Activated CD8-positive, alpha-beta T cell treated with anti-CD3 and anti-CD28 coated beads for 36 hours (primary cell): ENCODE results near the gene PLXNB3. TPM values are rescaled to one million over a fixed set of nuclear protein-coding genes. Genes with fewer than 3 reads are reported as not detected.
A peak's percentile ranks its signal among the peaks of the same experiment; 100 is the strongest.

ENCODE experiments used
- ATAC-seq: fragments of 200-7000 bp; cut with Tn5 transposase; one replicate; pipeline ENCODE4 v1.10.0; 2021; ENCODE audit warnings: mild to moderate bottlenecking, moderate library complexity
- CTCF ChIA-PET: fragments of 350-600 bp; sonication (Branson Sonifier 250); formaldehyde crosslinking; loops from one replicate; lab custom pipeline; 2021; ENCODE audit warnings: antibody characterized with exemption; lab: Charles Lee
- POLR2A ChIA-PET: fragments of 350-600 bp; sonication (Branson Sonifier 250); formaldehyde crosslinking; loops from one replicate; lab custom pipeline; 2021; ENCODE audit warnings: antibody characterized with exemption; lab: Charles Lee
- DNase-seq: peaks from one replicate; pipeline ENCODE4 v3.0.0-alpha.2; 2020
- H3K27ac Mint-ChIP-seq: one replicate; pipeline ENCODE4 v1.8.0; 2021; ENCODE audit warnings: mild to moderate bottlenecking, mixed read lengths
- H3K27me3 Mint-ChIP-seq: one replicate; pipeline ENCODE4 v1.8.0; 2021; ENCODE audit warnings: mixed read lengths
- H3K36me3 Mint-ChIP-seq: one replicate; pipeline ENCODE4 v1.8.0; 2021; ENCODE audit warnings: low read depth, mixed read lengths
- H3K4me1 Mint-ChIP-seq: one replicate; pipeline ENCODE4 v1.8.0; 2021; ENCODE audit warnings: low read depth, mixed read lengths
- H3K4me3 Mint-ChIP-seq: one replicate; pipeline ENCODE4 v1.8.0; 2021; ENCODE audit warnings: mild to moderate bottlenecking, moderate library complexity, mixed read lengths
- H3K9me3 Mint-ChIP-seq: one replicate; pipeline ENCODE4 v1.8.0; 2021; ENCODE audit warnings: mixed read lengths
- CTCF ChIP-seq: fragments of 200-600 bp; IDR thresholded peaks from one replicate; pipeline ENCODE4 v1.8.0; 2022; ENCODE audit warnings: antibody characterized with exemption, mild to moderate bottlenecking
- intact Hi-C: fragments of 100-400 bp; cut with micrococcal nuclease; formaldehyde crosslinking; loops from one replicate; pipeline ENCODE4 v1.10.0; 2022
- total RNA-seq, 2 experiments: library from RNA; stranded (reverse); gene quantifications; one replicate each; pipeline ENCODE4 v1.2.3, GENCODE V29; 2021

The PLXNB3 gene
- total RNA-seq, 2 experiments from 2014 or later, result 7.7 to 8.2 TPM

- intact Hi-C loops, result loop anchor here (10.0 kb wide), 1 partner anchor 159 kb away; the partner anchor contains the start of gene ARHGAP4
- H3K9me3 Mint-ChIP-seq, result no peaks in the 10 kb centered on the region
- CTCF ChIA-PET, result interaction anchor here (1.0 to 1.8 kb wide), 4 partner anchors 26 to 185 kb away, joined by 4 read pairs; no protein-coding TSS in a partner anchor
Measured at GRCh38 chrX:153765138-153766079, 1.4 kb downstream of the PLXNB3 start.

GRCh38 chrX:153766098-153766817 is 2.2 kb downstream of the PLXNB3 start:
- peak; percentile 79 for DNase-seq
- POLR2A ChIA-PET, result no interaction called here

More at GRCh38 chrX:153765138-153766079, 1.4 kb downstream of the PLXNB3 start:
- H3K27me3 Mint-ChIP-seq, result no peaks in the 10 kb centered on the region
- H3K36me3 Mint-ChIP-seq, result no peaks in the 10 kb centered on the region
- no peak for ATAC-seq
- no peak for DNase-seq
- POLR2A ChIA-PET, result no interaction called here
- peak overlapping the region; percentile 67 for H3K4me3 Mint-ChIP-seq
- peaks cover 16% of the 10 kb centered on the region for H3K4me1 Mint-ChIP-seq
- TF ChIP-seq CTCF, result no peak
- no peak overlapping the region for H3K27ac Mint-ChIP-seq

GRCh38 chrX:153766871-153767673 is 3.0 kb downstream of the PLXNB3 start:
- no peak for TF ChIP-seq CTCF
- H3K9me3 Mint-ChIP-seq, result no peaks in the 10 kb centered on the region
- intact Hi-C loops, result loop anchor here (10.0 kb wide), 1 partner anchor 158 kb away; the partner anchor contains the start of gene ARHGAP4

More at GRCh38 chrX:153766098-153766817, 2.2 kb downstream of the PLXNB3 start:
- ATAC-seq, result peak; percentile 85
- Mint-ChIP-seq H3K36me3 (no peaks in the 10 kb centered on the region), H3K27me3 (no peaks in the 10 kb centered on the region), H3K9me3 (no peaks in the 10 kb centered on the region), H3K4me3 (peak overlapping the region; percentile 67), H3K4me1 (peaks cover 16% of the 10 kb centered on the region), H3K27ac (peak overlapping the region; percentile 88)
- intact Hi-C loops, result loop anchor here (10.0 kb wide), 1 partner anchor 159 kb away; the partner anchor contains the start of gene ARHGAP4
- CTCF ChIA-PET, result interaction anchor here (0.8 to 1.8 kb wide), 3 partner anchors 156 to 184 kb away, joined by 3 to 4 read pairs (median 4); no protein-coding TSS in a partner anchor
- no peak for TF ChIP-seq CTCF

GRCh38 chrX:153767674-153768055 is 3.6 kb downstream of the PLXNB3 start:
- TF ChIP-seq CTCF, result no peak
- ChIA-PET CTCF (interaction anchor here (0.6 to 1.8 kb wide), 2 partner anchors 182 to 826 kb away, joined by 3 to 4 read pairs; no protein-coding TSS in a partner anchor), POLR2A (interaction anchor here (1.3 to 1.6 kb wide), 2 partner anchors 10 to 24 kb away, joined by 4 to 6 read pairs; no protein-coding TSS in a partner anchor)
- Mint-ChIP-seq H3K9me3 (no peaks in the 10 kb centered on the region), H3K36me3 (no peaks in the 10 kb centered on the region), H3K4me1 (peaks cover 16% of the 10 kb centered on the region), H3K4me3 (no peak overlapping the region), H3K27ac (no peak overlapping the region), H3K27me3 (no peaks in the 10 kb centered on the region)
- DNase-seq, result no peak
- intact Hi-C loops, result loop anchor here (10.0 kb wide), 1 partner anchor 157 kb away; the partner anchor contains the start of gene ARHGAP4
- no peak for ATAC-seq

More at GRCh38 chrX:153766871-153767673, 3.0 kb downstream of the PLXNB3 start:
- peak overlapping the region; percentile 88 for H3K27ac Mint-ChIP-seq
- no peaks in the 10 kb centered on the region for H3K27me3 Mint-ChIP-seq
- POLR2A ChIA-PET, result no interaction called here
- DNase-seq (no peak), ATAC-seq (no peak)
- H3K4me3 Mint-ChIP-seq, result no peak overlapping the region
- H3K4me1 Mint-ChIP-seq, result peaks cover 16% of the 10 kb centered on the region
- CTCF ChIA-PET, result interaction anchor here (0.8 to 1.8 kb wide), 3 partner anchors 155 to 183 kb away, joined by 3 to 4 read pairs (median 4); no protein-coding TSS in a partner anchor
- no peaks in the 10 kb centered on the region for H3K36me3 Mint-ChIP-seq
